ENCODE measurements around the gene SLFN12L. TPM values are rescaled to one million over a fixed set of nuclear protein-coding genes. Genes with fewer than 3 reads are reported as not detected.
"Not testable (repeated sequence)": the region's sequence is repeated elsewhere in the genome, so short reads cannot be mapped to it uniquely, and the experiment has no call there.

SLFN12L gene
- total RNA-seq, 4 donors from 2014 or later, result 0.50 to 3.4 (median 1.2) TPM

DNA sequence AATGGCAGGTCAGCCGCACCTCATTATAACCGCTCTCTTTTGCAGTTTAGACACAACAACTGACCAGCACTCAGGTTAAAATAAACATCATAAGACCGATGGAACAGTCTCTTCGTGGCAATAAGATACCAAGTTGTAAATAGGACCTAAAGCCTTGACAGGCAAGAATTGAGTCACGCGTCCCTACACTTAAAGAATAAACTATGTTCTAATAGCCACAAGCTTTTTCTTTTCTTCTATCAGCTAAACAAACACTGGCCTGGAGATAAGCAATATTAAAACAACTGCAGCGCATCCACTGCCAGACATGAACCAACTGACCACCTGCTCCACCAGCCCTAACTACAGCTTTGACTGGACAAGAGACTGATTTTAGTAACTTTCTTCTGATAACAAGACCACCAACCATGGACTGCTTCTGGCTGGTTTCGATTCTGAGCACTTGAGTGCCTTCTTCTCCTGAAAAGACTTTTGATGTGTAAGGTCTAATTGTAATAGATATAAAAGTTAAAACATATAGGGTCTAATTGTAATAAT, 17.5 kb downstream of the SLFN12L start:
- Histone ChIP-seq H3K4me3 (no peak overlapping the region), H3K9me3 (no peaks in the 10 kb centered on the region), H3K27ac (no peak overlapping the region), H3K36me3 (no peaks in the 10 kb centered on the region), H3K27me3 (peaks cover 0 to 46% (median 0%) of the 10 kb centered on the region in 4 donors), H3K4me1 (peaks cover 0 to 13% (median 0%) of the 10 kb centered on the region in 3 donors)
- DNase-seq, result no peak
- TF ChIP-seq, protein P1, sequence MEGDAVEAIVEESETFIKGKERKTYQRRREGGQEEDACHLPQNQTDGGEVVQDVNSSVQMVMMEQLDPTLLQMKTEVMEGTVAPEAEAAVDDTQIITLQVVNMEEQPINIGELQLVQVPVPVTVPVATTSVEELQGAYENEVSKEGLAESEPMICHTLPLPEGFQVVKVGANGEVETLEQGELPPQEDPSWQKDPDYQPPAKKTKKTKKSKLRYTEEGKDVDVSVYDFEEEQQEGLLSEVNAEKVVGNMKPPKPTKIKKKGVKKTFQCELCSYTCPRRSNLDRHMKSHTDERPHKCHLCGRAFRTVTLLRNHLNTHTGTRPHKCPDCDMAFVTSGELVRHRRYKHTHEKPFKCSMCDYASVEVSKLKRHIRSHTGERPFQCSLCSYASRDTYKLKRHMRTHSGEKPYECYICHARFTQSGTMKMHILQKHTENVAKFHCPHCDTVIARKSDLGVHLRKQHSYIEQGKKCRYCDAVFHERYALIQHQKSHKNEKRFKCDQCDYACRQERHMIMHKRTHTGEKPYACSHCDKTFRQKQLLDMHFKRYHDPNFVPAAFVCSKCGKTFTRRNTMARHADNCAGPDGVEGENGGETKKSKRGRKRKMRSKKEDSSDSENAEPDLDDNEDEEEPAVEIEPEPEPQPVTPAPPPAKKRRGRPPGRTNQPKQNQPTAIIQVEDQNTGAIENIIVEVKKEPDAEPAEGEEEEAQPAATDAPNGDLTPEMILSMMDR (IDR thresholded peaks at IDR 0.05), result no peak
- no peak for TF ChIP-seq POLR2A (IDR thresholded peaks at IDR 0.05)
- intact Hi-C loops (cut with DNase I), result no loop called here
- WGBS, 2 donors, result 65 to 71% methylated on average over 8 of the region's 8 CpGs

DNA sequence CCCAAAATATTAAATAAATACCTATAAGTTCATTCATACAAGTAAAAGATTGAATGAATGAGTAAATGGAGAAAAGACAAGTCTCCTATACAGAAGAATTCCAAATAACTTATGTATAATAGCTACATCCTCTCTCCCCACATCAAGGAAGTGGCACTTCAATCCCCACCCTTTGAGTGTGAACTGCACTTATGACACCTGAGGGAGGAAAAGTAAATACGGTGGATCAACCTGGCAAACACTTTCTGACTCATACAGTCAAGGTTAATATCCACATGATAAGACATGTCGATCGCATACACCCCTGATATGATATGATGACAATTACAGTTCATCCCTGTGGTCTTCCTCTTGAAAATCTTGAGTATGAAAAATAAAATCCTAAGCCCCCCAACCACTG, 18.0 kb downstream of the SLFN12L start:
- Histone ChIP-seq H3K27me3 (peaks cover 0 to 49% (median 0%) of the 10 kb centered on the region in 4 donors), H3K4me3 (no peak overlapping the region), H3K27ac (no peak overlapping the region), H3K9me3 (no peaks in the 10 kb centered on the region), H3K36me3 (no peaks in the 10 kb centered on the region), H3K4me1 (peaks cover 0 to 13% (median 0%) of the 10 kb centered on the region in 3 donors)
- intact Hi-C loops (cut with DNase I), result no loop called here
- 24 to 42% methylated on average over 3 of the region's 3 CpGs for WGBS, 2 donors
- DNase-seq, result no peak
- TF ChIP-seq, protein P1 (IDR thresholded peaks at IDR 0.05), result no peak
- TF ChIP-seq POLR2A (IDR thresholded peaks at IDR 0.05), result no peak

DNA sequence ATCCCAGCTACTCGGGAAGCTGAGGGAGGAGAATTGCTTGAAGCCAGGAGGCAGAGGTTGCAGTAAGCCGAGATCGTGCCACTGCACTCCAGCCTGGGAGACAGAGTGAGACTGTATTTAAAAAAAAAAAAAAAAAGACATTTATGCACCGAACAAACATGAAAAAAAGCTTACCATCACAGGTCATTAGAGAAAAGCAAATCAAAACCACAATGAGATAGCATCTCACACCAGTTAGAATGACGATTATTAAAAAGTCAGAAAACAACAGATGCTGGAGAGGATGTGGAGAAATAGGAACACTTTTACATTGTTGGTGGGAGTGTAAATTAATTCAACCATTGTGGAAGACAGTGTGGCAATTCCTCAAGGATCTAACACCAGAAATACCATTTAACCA, 19.0 kb downstream of the SLFN12L start:
- H3K4me3 ChIP-seq; H3K36me3 ChIP-seq; H3K27ac ChIP-seq; DNase-seq; H3K9me3 ChIP-seq; intact Hi-C loops (cut with DNase I): not testable (repeated sequence)
- H3K27me3 ChIP-seq, result peaks cover 0 to 49% (median 0%) of the 10 kb centered on the region in 4 donors
- 88 to 90% methylated on average over 2 to 5 of the region's 5 CpGs for WGBS, 2 donors
- H3K4me1 ChIP-seq, result peaks cover 0 to 13% (median 0%) of the 10 kb centered on the region in 3 donors

DNA sequence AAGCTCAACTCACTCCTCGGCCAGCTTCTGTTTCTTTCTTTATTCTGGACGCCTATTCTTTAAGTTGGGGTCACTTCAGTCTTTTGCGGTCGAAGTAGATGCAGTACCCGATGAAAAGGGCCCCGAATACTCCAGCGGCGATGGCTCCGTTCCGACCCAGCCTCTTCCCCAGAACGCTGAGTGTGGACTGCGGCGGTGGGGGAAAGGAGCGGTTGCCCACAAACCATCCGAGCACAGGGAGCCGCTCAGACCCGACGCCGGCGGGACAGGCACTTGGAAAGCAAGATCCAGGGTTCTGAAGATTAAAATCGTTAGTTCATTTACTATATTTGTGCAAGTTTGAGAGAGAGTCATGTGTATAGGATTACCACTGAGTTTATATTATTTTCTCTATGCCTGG, 22.5 kb downstream of the SLFN12L start:
- 68 to 80% methylated on average over 16 to 17 of the region's 21 CpGs for WGBS, 2 donors
- no peak for DNase-seq
- Histone ChIP-seq H3K27me3 (peaks cover 0 to 45% (median 0%) of the 10 kb centered on the region in 4 donors), H3K4me1 (peaks cover 0 to 12% (median 0%) of the 10 kb centered on the region in 3 donors), H3K9me3 (no peaks in the 10 kb centered on the region), H3K36me3 (no peaks in the 10 kb centered on the region), H3K4me3 (no peak overlapping the region), H3K27ac (no peak overlapping the region)
- intact Hi-C loops (cut with DNase I), result no loop called here
- TF ChIP-seq, protein P1 (IDR thresholded peaks at IDR 0.05), result no peak
- TF ChIP-seq POLR2A (IDR thresholded peaks at IDR 0.05), result no peak

DNA sequence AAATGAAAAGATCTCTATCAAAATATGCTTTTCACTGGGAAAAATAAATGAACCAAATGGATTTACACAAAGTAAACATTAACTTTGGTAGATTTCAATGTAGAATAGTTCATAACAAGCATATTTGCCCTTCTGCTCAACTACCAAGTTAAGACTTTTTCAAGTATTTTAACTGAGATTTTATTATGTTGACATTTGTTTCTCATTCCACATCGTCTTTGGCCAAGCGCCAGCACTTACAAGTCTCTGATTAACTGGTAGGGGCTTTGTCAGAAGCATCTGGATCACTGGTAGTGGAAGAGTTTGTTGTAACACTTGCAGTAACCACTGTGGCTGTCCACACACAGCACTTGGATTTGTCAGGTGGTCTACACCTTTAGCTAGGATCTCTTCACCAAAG, 22.9 kb downstream of the SLFN12L start:
- peaks cover 0 to 50% (median 0%) of the 10 kb centered on the region in 4 donors for H3K27me3 ChIP-seq
- H3K4me3 ChIP-seq, result no peak overlapping the region
- peaks cover 0 to 8% (median 0%) of the 10 kb centered on the region in 3 donors for H3K4me1 ChIP-seq
- WGBS, 2 donors, result 41 to 54% methylated on average over 2 of the region's 2 CpGs
- no peak for TF ChIP-seq POLR2A (IDR thresholded peaks at IDR 0.05)
- TF ChIP-seq, protein P1 (IDR thresholded peaks at IDR 0.05), result no peak
- DNase-seq, result no peak
- no peaks in the 10 kb centered on the region for H3K36me3 ChIP-seq
- H3K27ac ChIP-seq, result no peak overlapping the region
- intact Hi-C loops (cut with DNase I), result no loop called here
- no peaks in the 10 kb centered on the region for H3K9me3 ChIP-seq

DNA sequence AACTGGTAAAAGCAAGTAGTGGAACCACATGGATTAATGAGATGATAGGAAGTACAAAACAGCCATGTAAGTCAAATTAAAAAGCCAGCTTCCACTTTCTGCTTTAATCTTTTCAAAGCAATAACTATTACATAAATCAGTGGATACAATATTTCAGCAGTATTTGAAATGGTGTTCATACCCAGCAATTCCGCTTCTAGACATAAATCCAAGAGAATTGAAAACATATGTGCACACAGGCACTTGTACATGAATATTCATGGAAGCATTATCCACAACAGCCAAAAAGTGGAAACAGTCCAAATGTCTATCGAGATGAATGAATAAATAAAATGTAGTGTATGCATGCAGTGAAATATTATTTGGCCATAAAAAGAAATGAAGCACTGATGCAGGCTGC, 27.4 kb downstream of the SLFN12L start:
- Histone ChIP-seq H3K4me3 (no peak overlapping the region), H3K4me1 (no peaks in the 10 kb centered on the region), H3K9me3 (peaks cover 0 to 10% (median 0%) of the 10 kb centered on the region in 3 donors), H3K27ac (no peak overlapping the region), H3K27me3 (peaks cover 0 to 53% (median 0%) of the 10 kb centered on the region in 4 donors), H3K36me3 (no peaks in the 10 kb centered on the region)
- 85 to 93% methylated on average over 2 of the region's 2 CpGs for WGBS, 2 donors
- no peak for DNase-seq
- intact Hi-C loops (cut with DNase I), result no loop called here
- TF ChIP-seq, protein P1 (IDR thresholded peaks at IDR 0.05), result no peak
- no peak for TF ChIP-seq POLR2A (IDR thresholded peaks at IDR 0.05)

DNA sequence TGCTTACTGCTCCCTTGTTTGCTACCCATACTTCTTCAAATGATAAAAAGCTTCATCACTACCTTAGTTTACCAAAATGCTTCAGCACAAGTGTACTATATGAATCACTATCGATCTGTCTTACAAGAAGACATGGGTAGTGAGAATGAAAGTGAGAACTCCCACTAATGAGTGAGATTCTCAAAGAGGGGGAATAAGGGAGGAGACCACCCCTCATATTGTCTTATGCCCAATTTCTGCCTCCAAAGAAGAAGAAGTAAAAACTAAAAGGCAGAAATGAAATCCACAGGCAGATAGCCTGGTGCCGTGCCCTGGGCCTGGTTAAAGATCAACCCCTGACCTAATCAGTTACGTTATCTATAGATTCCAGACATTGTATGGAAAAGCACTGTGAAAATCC, 29.8 kb downstream of the SLFN12L start:
- H3K4me1 ChIP-seq; H3K27ac ChIP-seq; H3K36me3 ChIP-seq; intact Hi-C loops (cut with DNase I); H3K4me3 ChIP-seq; DNase-seq: not testable (repeated sequence)
- Histone ChIP-seq H3K27me3 (peaks cover 0 to 50% (median 0%) of the 10 kb centered on the region in 4 donors), H3K9me3 (peaks cover 0 to 10% (median 0%) of the 10 kb centered on the region in 3 donors)
- WGBS, 2 donors, result 81 to 87% methylated on average over 3 of the region's 3 CpGs
